Measurements from ENCODE around the gene POLR2E. TPM values are rescaled to one million over a fixed set of nuclear protein-coding genes. Genes with fewer than 3 reads are reported as not detected.
A peak's percentile ranks its signal among the peaks of the same experiment; 100 is the strongest.

Gene POLR2E
- total RNA-seq, 1 donor from 2014 or later = 140 TPM

DNA sequence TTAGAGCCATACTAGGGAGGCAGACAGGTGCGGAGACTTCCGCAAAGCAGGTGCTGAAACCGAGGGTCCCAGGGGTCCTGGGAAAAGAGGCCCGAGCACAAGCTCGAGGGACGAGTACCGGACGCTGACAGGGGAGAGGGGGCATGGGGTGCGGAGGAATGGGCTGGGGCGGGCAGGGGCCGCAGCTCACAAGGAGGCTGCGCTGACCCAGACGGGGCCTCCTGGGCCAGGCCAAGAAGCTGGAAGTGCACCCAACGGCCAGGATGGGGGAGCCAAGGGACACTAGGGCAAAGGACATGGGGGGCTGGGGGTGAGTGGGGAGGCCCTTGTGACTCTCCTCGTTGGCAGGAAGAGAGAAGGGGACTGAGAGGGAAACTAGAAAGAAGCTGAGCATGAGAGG lies 1.8 kb downstream of the POLR2E start:
- H3K27ac Mint-ChIP-seq (ENCODE audit: unreplicated experiment) = no peak overlapping the region
- DNase-seq = no peak
- H3K27me3 Mint-ChIP-seq (ENCODE audit: unreplicated experiment) = peaks cover 7% of the 10 kb centered on the region
- peaks cover 7% of the 10 kb centered on the region for H3K9me3 Mint-ChIP-seq (ENCODE audit: unreplicated experiment)
- peak overlapping the region; percentile 91 for H3K4me3 Mint-ChIP-seq (ENCODE audit: unreplicated experiment)
- no peak for TF ChIP-seq CTCF (IDR thresholded peaks at IDR 0.05; ENCODE audit: partially characterized antibody, unreplicated experiment)
- H3K36me3 Mint-ChIP-seq (ENCODE audit: unreplicated experiment) = no peaks in the 10 kb centered on the region
- peaks cover 3% of the 10 kb centered on the region for H3K4me1 Mint-ChIP-seq (ENCODE audit: low read depth, unreplicated experiment)

GRCh38 chr19:1091544-1092175 lies 3.5 kb downstream of the POLR2E start:
- H3K9me3 Mint-ChIP-seq (ENCODE audit: unreplicated experiment) = peaks cover 7% of the 10 kb centered on the region
- DNase-seq = no peak
- no peak for TF ChIP-seq CTCF (IDR thresholded peaks at IDR 0.05; ENCODE audit: partially characterized antibody, unreplicated experiment)
- no peak overlapping the region for H3K4me3 Mint-ChIP-seq (ENCODE audit: unreplicated experiment)
- peaks cover 7% of the 10 kb centered on the region for H3K27me3 Mint-ChIP-seq (ENCODE audit: unreplicated experiment)
- no peaks in the 10 kb centered on the region for H3K36me3 Mint-ChIP-seq (ENCODE audit: unreplicated experiment)
- no peak overlapping the region for H3K27ac Mint-ChIP-seq (ENCODE audit: unreplicated experiment)
- H3K4me1 Mint-ChIP-seq (ENCODE audit: low read depth, unreplicated experiment) = peaks cover 3% of the 10 kb centered on the region

DNA sequence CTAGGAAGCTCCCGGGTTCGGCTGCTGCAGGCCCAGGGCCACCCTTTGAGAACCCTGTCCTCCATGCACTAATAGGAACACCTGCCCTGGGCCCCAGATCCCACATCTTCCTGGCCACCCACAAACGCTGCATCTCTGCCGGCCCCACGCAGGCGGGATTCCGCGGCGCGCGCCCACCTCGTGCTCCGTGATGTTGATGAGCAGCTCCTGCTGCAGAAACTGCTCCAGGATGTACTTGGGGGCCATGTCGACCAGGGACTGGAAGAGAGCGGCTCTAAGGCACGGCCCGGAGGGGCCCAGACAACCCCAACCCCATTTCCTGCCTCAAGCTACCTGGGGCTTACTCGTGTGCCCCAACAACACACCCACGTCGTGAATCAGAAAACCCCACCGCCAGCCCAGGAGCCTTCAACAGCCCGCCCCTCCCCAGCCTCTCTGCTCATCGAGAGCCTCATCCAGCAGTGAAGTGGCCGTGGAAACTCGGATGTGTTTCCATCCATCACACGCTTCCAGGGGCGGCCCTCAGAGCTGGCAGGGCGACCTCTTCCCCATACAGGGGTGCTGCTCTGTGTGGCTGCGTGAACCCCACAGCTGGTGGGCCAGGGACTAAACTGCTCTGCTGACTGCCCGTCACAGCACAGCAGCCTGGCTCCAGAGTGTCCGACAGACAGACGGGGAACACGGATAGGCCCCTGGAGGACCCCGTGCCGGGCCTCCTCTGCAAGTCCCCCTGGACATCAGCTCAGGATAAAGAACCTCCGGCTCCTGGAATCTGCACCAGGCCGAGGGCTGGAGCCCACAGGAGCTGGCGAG lies 4.2 kb downstream of the POLR2E start:
- no peak overlapping the region for H3K4me3 Mint-ChIP-seq (ENCODE audit: unreplicated experiment)
- no peak overlapping the region for H3K27ac Mint-ChIP-seq (ENCODE audit: unreplicated experiment)
- no peak for TF ChIP-seq CTCF (IDR thresholded peaks at IDR 0.05; ENCODE audit: partially characterized antibody, unreplicated experiment)
- peaks cover 7% of the 10 kb centered on the region for H3K27me3 Mint-ChIP-seq (ENCODE audit: unreplicated experiment)
- H3K9me3 Mint-ChIP-seq (ENCODE audit: unreplicated experiment) = peaks cover 5% of the 10 kb centered on the region
- no peaks in the 10 kb centered on the region for H3K36me3 Mint-ChIP-seq (ENCODE audit: unreplicated experiment)
- no peak for DNase-seq
- H3K4me1 Mint-ChIP-seq (ENCODE audit: low read depth, unreplicated experiment) = peaks cover 3% of the 10 kb centered on the region

- H3K27me3 Mint-ChIP-seq (ENCODE audit: unreplicated experiment) = no peaks in the 10 kb centered on the region
- H3K36me3 Mint-ChIP-seq (ENCODE audit: unreplicated experiment) = no peaks in the 10 kb centered on the region
- no peak overlapping the region for H3K4me3 Mint-ChIP-seq (ENCODE audit: unreplicated experiment)
These were observed 5.3 kb downstream of the POLR2E start for GRCh38 chr19:1089891-1090290.

More at GRCh38 chr19:1089891-1090290, 5.3 kb downstream of the POLR2E start:
- TF ChIP-seq CTCF (IDR thresholded peaks at IDR 0.05; ENCODE audit: partially characterized antibody, unreplicated experiment) = no peak
- Mint-ChIP-seq H3K27ac (ENCODE audit: unreplicated experiment) (no peak overlapping the region), H3K9me3 (ENCODE audit: unreplicated experiment) (peaks cover 4% of the 10 kb centered on the region), H3K4me1 (ENCODE audit: low read depth, unreplicated experiment) (peaks cover 4% of the 10 kb centered on the region)
- DNase-seq = no peak
